H1 (cell line): Measurements from ENCODE around the gene PIAS4. TPM values are rescaled to one million over a fixed set of nuclear protein-coding genes. Genes with fewer than 3 reads are reported as not detected.

Experiments used
- CHD7 ChIP-seq: fragments of 300-600 bp; sonication (generic); IDR thresholded peaks from 2 replicates; pipeline ENCODE4 v1.7.1; 2012; ENCODE audit warnings: low read length, moderate library complexity, mild to moderate bottlenecking, inconsistent platforms; ENCODE audit not compliant: insufficient replicate concordance
- polyA plus RNA-seq, 7 experiments: library from polyadenylated mRNA; depleted of rRNA in 3 of 7; stranded (reverse) in 5 of 7; unstranded in 2 of 7; fragments of >200 nt in 5 of 7; fragments of 200-250 nt in 2 of 7; gene quantifications; 1 replicate in 5 of 7; 2 replicates in 1 of 7; 4 replicates in 1 of 7; pipeline versions ENCODE4 v1.2.1 to v1.2.3, GENCODE V29; 2011 to 2013; ENCODE audit warnings: missing spikeins in 2 of 7, mixed read lengths in 2 of 7
- total RNA-seq: library from RNA; stranded (reverse); fragmentation: NEBNext Ultra II Directional; extraction: Animal tissue kit (Norgen Biotek cat#: 25700); gene quantifications from 2 replicates; pipeline ENCODE4 v1.2.1, GENCODE V29; 2021

Gene PIAS4
- total and polyA plus RNA-seq, 2 of the 8 experiments (the other 6 are each of a cell fraction or from before 2014, with no cell fraction given), result 30.2 to 51.4 TPM

- no peak for TF ChIP-seq CHD7
These were observed 50.6 kb downstream of the PIAS4 start (continued) for GRCh38 chr19:4057931-4058692.
